Parathyroid adenoma (tissue), 2 donors: ENCODE measurements around the gene CTRB2.

ENCODE experiments used
- H2AFZ ChIP-seq: fragments of 300-600 bp; sonication (generic); one replicate; pipeline ENCODE4 v1.7.0; 2017; ENCODE audit warnings: antibody characterized with exemption, mild to moderate bottlenecking
- H3K27ac ChIP-seq: fragments of 300-600 bp; sonication (generic); one replicate; pipeline ENCODE4 v1.7.0; 2017
- H3K27me3 ChIP-seq: fragments of 300-600 bp; sonication (generic); one replicate; pipeline ENCODE4 v1.7.0; 2017; ENCODE audit warnings: low read length; ENCODE audit not compliant: control insufficient read depth, insufficient read depth
- H3K36me3 ChIP-seq: fragments of 300-600 bp; sonication (generic); one replicate; pipeline ENCODE4 v1.7.0; 2017; ENCODE audit warnings: low read length; ENCODE audit not compliant: control insufficient read depth, insufficient read depth
- H3K4me1 ChIP-seq: fragments of 300-600 bp; sonication (generic); one replicate; pipeline ENCODE4 v1.7.0; 2017; ENCODE audit warnings: control low read depth
- H3K4me2 ChIP-seq: fragments of 300-600 bp; sonication (generic); one replicate; pipeline ENCODE4 v1.7.0; 2017; ENCODE audit warnings: low read length
- H3K4me3 ChIP-seq: fragments of 300-600 bp; sonication (generic); one replicate; pipeline ENCODE4 v1.7.0; 2017; ENCODE audit warnings: low read depth, low read length
- H3K79me2 ChIP-seq: fragments of 300-600 bp; sonication (generic); one replicate; pipeline ENCODE4 v1.7.0; 2017; ENCODE audit warnings: control low read depth
- H3K9ac ChIP-seq: fragments of 300-600 bp; sonication (generic); one replicate; pipeline ENCODE4 v1.7.0; 2017; ENCODE audit warnings: mild to moderate bottlenecking
- H3K9me3 ChIP-seq: fragments of 300-600 bp; sonication (generic); one replicate; pipeline ENCODE4 v1.7.0; 2017; ENCODE audit warnings: low read length; ENCODE audit not compliant: control insufficient read depth
- TF ChIP-seq, protein P1 (sequence below): fragments of 300-600 bp; sonication (generic); IDR thresholded peaks from one replicate; pipeline ENCODE4 v1.7.0; 2017; ENCODE audit warnings: antibody characterized with exemption, mild to moderate bottlenecking
- donor health status: primary hyperparathyroidism.

The CTRB2 gene

DNA sequence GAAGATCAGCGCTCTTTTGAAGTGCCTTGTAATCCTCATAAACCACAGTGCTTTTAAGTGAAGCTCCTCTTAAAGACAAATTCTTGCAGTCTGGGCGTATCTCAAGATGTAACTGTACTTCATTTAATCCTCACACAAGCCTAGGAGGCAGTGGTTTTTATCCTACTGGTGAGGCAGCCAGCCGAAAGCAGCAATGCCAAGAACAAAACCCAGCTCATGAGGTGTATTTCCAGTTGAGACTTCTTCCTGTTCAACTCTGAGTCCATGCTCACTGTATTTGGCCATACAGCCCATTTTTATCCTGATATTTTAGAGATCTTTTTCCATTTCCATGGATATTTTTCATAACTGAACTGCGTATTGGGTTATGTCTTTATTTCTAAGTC is 13.7 kb downstream of the CTRB2 start:
- no peak overlapping the region for H3K27ac ChIP-seq
- H3K27me3 ChIP-seq = no peaks in the 10 kb centered on the region
- H3K79me2 ChIP-seq = no peaks in the 10 kb centered on the region
- H3K4me1 ChIP-seq = no peaks in the 10 kb centered on the region
- no peak overlapping the region for H3K9ac ChIP-seq
- TF ChIP-seq, protein P1, sequence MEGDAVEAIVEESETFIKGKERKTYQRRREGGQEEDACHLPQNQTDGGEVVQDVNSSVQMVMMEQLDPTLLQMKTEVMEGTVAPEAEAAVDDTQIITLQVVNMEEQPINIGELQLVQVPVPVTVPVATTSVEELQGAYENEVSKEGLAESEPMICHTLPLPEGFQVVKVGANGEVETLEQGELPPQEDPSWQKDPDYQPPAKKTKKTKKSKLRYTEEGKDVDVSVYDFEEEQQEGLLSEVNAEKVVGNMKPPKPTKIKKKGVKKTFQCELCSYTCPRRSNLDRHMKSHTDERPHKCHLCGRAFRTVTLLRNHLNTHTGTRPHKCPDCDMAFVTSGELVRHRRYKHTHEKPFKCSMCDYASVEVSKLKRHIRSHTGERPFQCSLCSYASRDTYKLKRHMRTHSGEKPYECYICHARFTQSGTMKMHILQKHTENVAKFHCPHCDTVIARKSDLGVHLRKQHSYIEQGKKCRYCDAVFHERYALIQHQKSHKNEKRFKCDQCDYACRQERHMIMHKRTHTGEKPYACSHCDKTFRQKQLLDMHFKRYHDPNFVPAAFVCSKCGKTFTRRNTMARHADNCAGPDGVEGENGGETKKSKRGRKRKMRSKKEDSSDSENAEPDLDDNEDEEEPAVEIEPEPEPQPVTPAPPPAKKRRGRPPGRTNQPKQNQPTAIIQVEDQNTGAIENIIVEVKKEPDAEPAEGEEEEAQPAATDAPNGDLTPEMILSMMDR = no peak
- no peak overlapping the region for H3K4me2 ChIP-seq
- no peak overlapping the region for H2AFZ ChIP-seq
- no peaks in the 10 kb centered on the region for H3K9me3 ChIP-seq
- H3K4me3 ChIP-seq = no peak overlapping the region
- no peaks in the 10 kb centered on the region for H3K36me3 ChIP-seq

DNA sequence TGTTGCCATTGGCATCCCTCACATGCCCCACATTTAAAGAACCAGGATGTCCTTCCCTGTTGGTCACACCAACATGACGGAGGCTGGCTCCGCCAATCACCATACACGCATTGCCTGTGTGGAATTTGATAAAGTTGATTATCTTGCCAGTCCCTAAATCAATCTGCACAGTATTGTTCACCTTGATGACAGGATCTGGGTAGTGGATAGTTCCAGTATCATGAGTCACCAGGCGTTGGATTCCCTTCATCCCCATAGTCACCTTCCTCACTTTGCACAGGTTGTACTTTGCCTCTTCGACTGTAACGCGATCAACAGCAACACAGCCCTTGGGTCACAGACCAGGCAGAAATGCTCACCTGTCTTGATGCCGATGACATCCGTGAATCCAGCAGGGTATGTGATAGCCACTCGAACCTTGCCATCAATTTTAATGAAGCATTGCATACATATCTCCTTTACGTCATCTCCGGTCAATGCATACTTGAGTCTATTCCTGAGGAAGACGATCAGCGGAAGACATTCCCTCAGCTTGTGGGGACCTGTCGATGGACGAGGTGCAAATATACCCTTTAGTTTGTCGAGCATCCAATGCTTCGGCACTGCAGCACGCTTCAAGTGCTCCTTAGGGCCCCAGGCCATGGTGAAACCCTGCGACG is 14.2 kb downstream of the CTRB2 start:
- no peak overlapping the region for H3K9ac ChIP-seq
- no peaks in the 10 kb centered on the region for H3K9me3 ChIP-seq
- H3K36me3 ChIP-seq = no peaks in the 10 kb centered on the region
- H3K4me3 ChIP-seq = no peak overlapping the region
- no peak overlapping the region for H3K27ac ChIP-seq
- no peak overlapping the region for H3K4me2 ChIP-seq
- no peaks in the 10 kb centered on the region for H3K27me3 ChIP-seq
- no peak overlapping the region for H2AFZ ChIP-seq
- no peaks in the 10 kb centered on the region for H3K4me1 ChIP-seq
- H3K79me2 ChIP-seq = no peaks in the 10 kb centered on the region
- TF ChIP-seq, protein P1 = no peak

DNA sequence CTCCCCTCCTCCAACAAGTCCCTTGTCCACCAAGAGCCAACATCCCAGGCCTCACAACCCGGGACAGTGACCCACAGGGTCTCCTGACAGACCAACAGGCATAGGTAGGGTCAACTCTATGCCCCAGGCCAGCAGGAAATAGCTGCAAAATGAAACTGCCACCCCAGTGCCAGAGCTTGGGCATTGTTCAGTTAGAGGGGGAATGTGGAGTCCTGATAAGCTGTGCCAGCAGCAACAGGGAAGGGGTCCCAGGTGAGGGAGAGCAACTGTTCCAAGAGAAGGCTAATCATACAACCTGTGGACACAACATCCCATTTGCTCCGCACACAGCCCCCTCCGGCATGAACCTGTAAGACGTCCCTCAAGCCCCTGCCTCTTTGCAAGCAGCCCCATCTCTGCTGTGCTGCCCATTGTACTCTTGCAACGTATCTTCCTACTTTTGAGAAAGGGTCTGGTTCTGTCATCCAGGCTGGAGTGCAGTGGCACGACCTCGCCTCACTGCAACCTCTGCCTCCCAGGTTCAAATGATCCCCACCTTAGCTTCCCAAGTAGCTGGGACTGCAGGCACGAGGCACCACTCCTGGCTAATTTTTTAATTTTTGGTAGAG is 17.2 kb downstream of the CTRB2 start:
- H2AFZ ChIP-seq = no peak overlapping the region
- no peak overlapping the region for H3K9ac ChIP-seq
- no peaks in the 10 kb centered on the region for H3K79me2 ChIP-seq
- H3K4me1 ChIP-seq = no peaks in the 10 kb centered on the region
- H3K36me3 ChIP-seq = no peaks in the 10 kb centered on the region
- H3K27me3 ChIP-seq = no peaks in the 10 kb centered on the region
- H3K4me3 ChIP-seq = no peak overlapping the region
- H3K27ac ChIP-seq = no peak overlapping the region
- TF ChIP-seq, protein P1 = no peak
- H3K9me3 ChIP-seq = no peaks in the 10 kb centered on the region
- no peak overlapping the region for H3K4me2 ChIP-seq

DNA sequence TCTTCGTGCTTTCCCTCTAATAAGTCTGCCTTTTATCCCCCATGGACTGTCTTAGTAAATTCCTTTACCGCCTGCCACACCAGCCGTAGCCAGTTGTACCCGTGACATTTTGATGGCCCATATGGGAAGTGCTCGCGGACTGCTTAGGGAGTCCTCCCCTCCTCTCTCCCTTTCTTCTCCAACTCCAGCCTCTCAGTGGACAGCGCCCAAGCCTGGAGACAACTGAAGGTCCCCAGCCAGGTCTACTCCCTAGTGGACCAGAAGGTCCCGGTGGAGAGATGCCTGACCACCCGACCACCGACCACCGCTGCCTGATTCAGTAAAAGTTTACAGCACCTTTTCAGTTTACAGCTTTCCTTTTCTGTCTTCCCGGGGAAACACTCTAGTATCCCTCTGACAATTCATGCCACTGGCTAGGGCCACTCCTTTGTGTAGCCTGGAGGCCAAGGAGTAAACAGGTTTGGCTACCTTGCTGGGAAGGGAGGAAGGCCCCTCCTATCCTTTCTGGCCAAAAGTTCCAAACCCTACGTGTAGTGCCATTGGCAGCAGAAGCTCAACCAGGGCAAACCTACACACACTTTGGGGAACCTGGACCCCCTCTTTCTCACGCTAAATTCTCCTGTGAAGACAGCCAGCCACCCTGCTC is 18.0 kb downstream of the CTRB2 start:
- Histone ChIP-seq H3K4me1 (no peaks in the 10 kb centered on the region), H3K4me3 (no peak overlapping the region), H3K36me3 (no peaks in the 10 kb centered on the region), H3K27ac (no peak overlapping the region), H3K27me3 (no peaks in the 10 kb centered on the region), H3K79me2 (no peaks in the 10 kb centered on the region), H3K4me2 (no peak overlapping the region), H3K9ac (no peak overlapping the region), H2AFZ (no peak overlapping the region), H3K9me3 (no peaks in the 10 kb centered on the region)
- TF ChIP-seq, protein P1 = no peak
